Upper lobe of right lung (tissue), 1 donor: Measurements from ENCODE around the gene BTC. TPM values are rescaled to one million over a fixed set of nuclear protein-coding genes. Genes with fewer than 3 reads are reported as not detected.

Experiments used
- ATAC-seq: fragments of 200-7000 bp; cut with Tn5 transposase; one replicate; pipeline ENCODE4 v1.9.1; 2020; ENCODE audit warnings: mild to moderate bottlenecking, moderate library complexity
- DNase-seq: peaks from one replicate; pipeline ENCODE4 v3.0.0-alpha.2; 2020
- H3K27ac ChIP-seq: fragments of 200-600 bp; one replicate; pipeline ENCODE4 v1.8.0; 2022
- H3K27me3 ChIP-seq: fragments of 200-600 bp; one replicate; pipeline ENCODE4 v1.8.0; 2022; ENCODE audit warnings: mild to moderate bottlenecking
- H3K36me3 ChIP-seq: fragments of 200-600 bp; one replicate; pipeline ENCODE4 v1.8.0; 2022
- H3K4me1 ChIP-seq: fragments of 200-600 bp; one replicate; pipeline ENCODE4 v1.8.0; 2022
- H3K4me3 ChIP-seq: fragments of 200-600 bp; one replicate; pipeline ENCODE4 v1.8.0; 2022; ENCODE audit warnings: mild to moderate bottlenecking
- H3K9me3 ChIP-seq: fragments of 200-600 bp; one replicate; pipeline ENCODE4 v1.8.0; 2022
- CTCF ChIP-seq: fragments of 200-600 bp; IDR thresholded peaks from one replicate; pipeline ENCODE4 v1.8.0; 2022; ENCODE audit warnings: antibody characterized with exemption
- intact Hi-C: fragments of 100-400 bp; cut with DNase I; formaldehyde crosslinking; loops from one replicate; pipeline ENCODE4 v1.11.0; 2022
- total RNA-seq: library from RNA; stranded (reverse); fragmentation: NEBNext Ultra II Directional; extraction: Animal tissue kit (Norgen Biotek cat#: 25700); gene quantifications from one replicate; pipeline ENCODE4 v1.2.1, GENCODE V29; 2021
- donor health status: DM: no; HTN: yes; CAD: no; lungs with severe emphysema.

The BTC gene
- total RNA-seq, 1 donor from 2014 or later: 3.4 TPM

- intact Hi-C loops: no loop called here
- Histone ChIP-seq H3K4me3 (no peak overlapping the region), H3K27me3 (no peaks in the 10 kb centered on the region), H3K27ac (no peak overlapping the region), H3K36me3 (no peaks in the 10 kb centered on the region), H3K4me1 (no peaks in the 10 kb centered on the region), H3K9me3 (no peaks in the 10 kb centered on the region)
- DNase-seq (no peak), ATAC-seq (no peak)
- no peak for TF ChIP-seq CTCF
These were observed 22.2 kb downstream of the BTC start for GRCh38 chr4:74772106-74772505.

- no peak overlapping the region for H3K4me3 ChIP-seq
- H3K36me3 ChIP-seq: no peaks in the 10 kb centered on the region
- H3K27ac ChIP-seq: no peak overlapping the region
- intact Hi-C loops: no loop called here
- H3K9me3 ChIP-seq: no peaks in the 10 kb centered on the region
- TF ChIP-seq CTCF: no peak
- DNase-seq: no peak
- H3K27me3 ChIP-seq: no peaks in the 10 kb centered on the region
- ATAC-seq: no peak
- H3K4me1 ChIP-seq: no peaks in the 10 kb centered on the region
These were observed 24.0 kb downstream of the BTC start for GRCh38 chr4:74770226-74770910.

- intact Hi-C loops: no loop called here
- no peak for ATAC-seq
- H3K9me3 ChIP-seq: no peaks in the 10 kb centered on the region
- H3K27ac ChIP-seq: no peak overlapping the region
- H3K4me3 ChIP-seq: no peak overlapping the region
- H3K27me3 ChIP-seq: no peaks in the 10 kb centered on the region
- DNase-seq: no peak
- no peaks in the 10 kb centered on the region for H3K36me3 ChIP-seq
- no peaks in the 10 kb centered on the region for H3K4me1 ChIP-seq
- TF ChIP-seq CTCF: no peak
These were observed 25.3 kb downstream of the BTC start for GRCh38 chr4:74768857-74769525.

GRCh38 chr4:74764119-74764518 is 30.2 kb downstream of the BTC start:
- H3K36me3 ChIP-seq: no peaks in the 10 kb centered on the region
- no peak for TF ChIP-seq CTCF
- H3K4me1 ChIP-seq: no peaks in the 10 kb centered on the region
- H3K4me3 ChIP-seq: no peak overlapping the region
- no peak overlapping the region for H3K27ac ChIP-seq
- H3K27me3 ChIP-seq: no peaks in the 10 kb centered on the region
- no peak for DNase-seq
- intact Hi-C loops: no loop called here
- H3K9me3 ChIP-seq: no peaks in the 10 kb centered on the region
- ATAC-seq: no peak

- TF ChIP-seq CTCF: no peak
- H3K9me3 ChIP-seq: no peaks in the 10 kb centered on the region
- ATAC-seq (no peak), DNase-seq (no peak)
- no peaks in the 10 kb centered on the region for H3K27me3 ChIP-seq
- intact Hi-C loops: no loop called here
- H3K4me1 ChIP-seq: no peaks in the 10 kb centered on the region
- no peak overlapping the region for H3K27ac ChIP-seq
- no peak overlapping the region for H3K4me3 ChIP-seq
- H3K36me3 ChIP-seq: no peaks in the 10 kb centered on the region
These were observed 35.7 kb downstream of the BTC start for GRCh38 chr4:74758551-74759145.
